ENCODE measurements around the gene SH3PXD2A. TPM values are rescaled to one million over a fixed set of nuclear protein-coding genes. Genes with fewer than 3 reads are reported as not detected.
A peak's percentile ranks its signal among the peaks of the same experiment; 100 is the strongest.
"Not testable (repeated sequence)": the region's sequence is repeated elsewhere in the genome, so short reads cannot be mapped to it uniquely, and the experiment has no call there.

SH3PXD2A gene
- total RNA-seq, 2 donors from 2014 or later, result 62.6 to 93.6 TPM

DNA sequence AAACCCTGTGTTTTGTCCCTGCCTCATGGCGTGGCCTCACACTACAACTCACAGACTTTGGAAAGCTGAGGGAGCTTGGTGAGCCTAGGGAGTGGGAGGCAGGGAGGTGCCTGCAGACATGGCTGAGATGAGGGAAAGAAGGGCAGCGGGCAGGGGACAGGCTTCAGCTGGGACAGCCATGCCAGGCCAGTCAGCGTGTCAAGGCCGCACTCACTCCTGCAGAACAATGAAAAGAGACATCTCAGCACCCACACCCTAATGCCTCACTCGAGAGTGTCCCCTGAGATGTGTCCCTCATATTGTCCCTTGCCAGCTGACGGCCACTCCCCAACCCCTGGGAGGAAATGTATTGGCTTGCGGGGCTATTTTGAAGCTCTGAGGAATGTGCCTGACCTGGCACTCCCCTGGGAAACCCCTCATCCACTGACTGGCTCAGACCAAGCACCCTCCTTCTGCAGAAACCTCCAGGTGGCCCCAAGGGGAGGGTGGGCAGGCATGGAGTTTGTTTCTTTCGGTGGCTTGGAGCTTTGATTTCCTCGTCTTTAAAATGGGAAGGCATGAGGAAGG is 31.6 kb downstream of the SH3PXD2A start:
- peak; percentile 62 for DNase-seq (ENCODE audit: low spot score)
- intact Hi-C loops (cut with DNase I), result no loop called here

DNA sequence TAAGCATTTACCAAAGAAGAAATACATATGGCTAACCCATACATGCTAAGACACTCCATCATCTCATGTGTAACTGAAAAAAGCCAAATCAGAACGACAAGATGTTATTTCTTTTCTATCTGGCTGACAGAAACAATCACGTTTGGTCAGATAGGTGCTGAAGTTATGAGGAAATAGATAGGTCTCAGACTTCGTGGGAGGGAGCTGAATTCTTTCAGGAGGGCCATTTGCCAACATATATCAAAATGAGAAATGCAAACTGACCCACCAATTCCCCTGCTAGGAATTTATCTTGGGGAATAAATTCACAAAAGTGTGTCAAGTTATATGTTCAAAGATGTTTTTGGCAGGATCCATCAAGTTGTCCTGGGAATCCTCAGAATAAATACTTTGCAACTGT is 32.6 kb downstream of the SH3PXD2A start:
- intact Hi-C loops (cut with DNase I), result no loop called here

DNA sequence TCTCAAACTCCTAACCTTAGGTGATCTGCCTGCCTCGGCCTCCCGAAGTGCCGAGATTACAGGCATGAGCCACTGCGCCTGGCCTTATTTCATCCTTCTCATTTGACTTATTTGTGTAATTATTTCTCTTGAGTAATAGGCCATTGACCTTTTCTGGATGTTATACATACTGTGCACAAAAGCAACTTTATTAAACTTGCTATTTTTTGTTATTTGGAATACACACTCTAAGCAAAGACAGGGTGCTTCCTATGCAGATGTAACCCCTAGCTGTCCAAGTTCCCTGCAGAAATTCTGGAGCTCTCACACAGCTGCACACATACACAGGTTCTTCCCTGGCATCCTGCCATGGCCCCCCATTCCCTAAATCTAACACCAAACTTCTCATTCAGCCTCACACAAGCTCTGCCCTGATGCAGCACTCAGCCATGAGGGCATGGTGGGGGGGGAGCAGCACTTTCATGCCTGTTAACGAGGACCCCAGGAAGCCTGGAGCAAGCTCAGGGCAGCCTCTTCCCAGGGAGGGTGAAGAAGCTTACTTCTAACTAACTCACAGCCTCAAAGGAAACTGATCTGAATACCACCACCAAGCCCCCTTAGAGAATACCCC is 33.2 kb downstream of the SH3PXD2A start:
- intact Hi-C loops (cut with DNase I), result no loop called here
- peak; percentile 38 for DNase-seq (ENCODE audit: low spot score)

More for the DNA sequence above, 32.6 kb downstream of the SH3PXD2A start:
- no peak for DNase-seq (ENCODE audit: low spot score)

- peak; percentile 91 for DNase-seq (ENCODE audit: low spot score)
- intact Hi-C loops (cut with DNase I), result no loop called here
Observed at GRCh38 chr10:103820101-103821062, 35.0 kb downstream of the SH3PXD2A start.

GRCh38 chr10:103819493-103819892 is 35.9 kb downstream of the SH3PXD2A start:
- intact Hi-C loops (cut with DNase I), result no loop called here
- no peak for DNase-seq (ENCODE audit: low spot score)

GRCh38 chr10:103818765-103819374 is 36.5 kb downstream of the SH3PXD2A start:
- DNase-seq (ENCODE audit: low spot score), result peak; percentile 24
- intact Hi-C loops (cut with DNase I), result no loop called here

- intact Hi-C loops (cut with DNase I), result no loop called here
- peak; percentile 14 for DNase-seq (ENCODE audit: low spot score)
Observed at GRCh38 chr10:103818105-103818504, 37.3 kb downstream of the SH3PXD2A start.

DNA sequence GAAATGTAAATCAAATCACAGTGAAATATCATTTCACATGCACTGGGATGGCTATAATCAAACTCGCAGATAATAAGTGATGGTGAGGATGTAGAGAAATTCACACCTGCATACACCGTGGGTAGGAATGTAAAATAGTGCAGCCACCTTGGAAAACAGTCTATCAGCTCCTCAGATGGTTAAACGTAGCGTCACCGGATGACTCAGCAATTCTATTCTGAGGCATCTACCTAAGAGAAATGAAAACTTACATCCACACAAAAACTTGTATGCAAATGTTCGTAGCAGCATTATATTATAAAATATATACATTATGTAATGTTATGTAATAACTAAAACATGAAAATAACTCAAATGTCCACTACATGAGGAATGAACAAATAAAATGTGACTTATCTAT is 38.9 kb downstream of the SH3PXD2A start:
- intact Hi-C loops (cut with DNase I), result no loop called here
- DNase-seq (ENCODE audit: low spot score), result no peak

DNA sequence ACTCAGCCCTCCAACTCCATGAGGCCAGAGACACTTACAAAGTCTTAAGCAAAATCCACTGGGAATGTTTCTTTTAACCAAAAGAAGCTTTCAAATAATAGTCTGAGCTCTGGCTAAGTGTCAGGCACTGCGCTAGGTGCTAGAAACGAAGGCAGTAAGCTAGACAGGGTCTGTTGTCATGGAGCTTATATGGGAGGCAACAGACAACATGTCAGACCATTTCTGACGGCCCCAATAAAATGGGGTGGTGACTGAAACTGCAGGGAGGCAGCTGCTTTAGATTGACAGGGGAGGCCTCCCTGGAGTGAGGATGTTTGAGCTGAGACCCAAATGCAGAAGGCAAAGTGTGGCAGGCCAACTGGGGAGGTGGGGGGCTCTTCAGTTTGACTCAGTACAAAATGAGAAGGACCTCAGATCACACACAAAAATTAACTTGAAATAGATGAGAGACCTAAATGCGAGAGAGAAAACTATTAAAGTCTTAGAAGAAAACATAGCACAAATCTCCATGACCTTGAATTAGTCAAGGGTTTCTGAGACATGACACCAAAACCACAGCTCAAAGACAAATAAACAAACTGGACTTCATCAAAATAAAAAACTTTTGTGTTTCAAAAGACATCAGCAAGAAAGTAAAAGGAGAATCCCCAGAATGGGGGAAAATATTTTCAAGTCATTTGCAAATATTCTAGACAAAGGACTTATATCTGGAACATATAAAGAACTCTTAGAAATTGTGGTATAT is 40.6 kb downstream of the SH3PXD2A start:
- peak; percentile 8 for DNase-seq (ENCODE audit: low spot score)
- intact Hi-C loops (cut with DNase I), result no loop called here

GRCh38 chr10:103814105-103814504 is 41.3 kb downstream of the SH3PXD2A start:
- DNase-seq (ENCODE audit: low spot score), result peak; percentile 42
- intact Hi-C loops (cut with DNase I), result no loop called here

DNA sequence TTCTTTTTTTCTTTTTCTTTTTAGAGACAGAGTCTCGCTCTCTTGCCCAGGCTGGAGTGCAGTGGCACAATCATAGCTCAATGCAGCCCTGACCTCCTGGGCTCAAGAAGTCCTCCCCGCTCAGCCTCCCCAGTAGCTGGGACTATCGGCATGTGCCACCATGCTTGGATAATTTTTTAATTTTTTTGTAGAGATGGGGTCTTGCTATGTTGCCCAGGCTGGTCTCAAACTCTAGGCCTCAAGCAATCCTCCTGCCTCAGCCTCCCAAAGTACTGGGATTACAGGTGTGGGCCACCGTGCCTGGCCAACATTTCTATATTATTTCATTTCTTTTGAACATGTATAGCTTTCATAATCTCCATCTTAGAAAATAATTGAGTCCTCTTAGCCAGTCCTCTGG is 42.1 kb downstream of the SH3PXD2A start:
- DNase-seq (ENCODE audit: low spot score), result peak; percentile 13
- intact Hi-C loops (cut with DNase I), result not testable (repeated sequence)

DNA sequence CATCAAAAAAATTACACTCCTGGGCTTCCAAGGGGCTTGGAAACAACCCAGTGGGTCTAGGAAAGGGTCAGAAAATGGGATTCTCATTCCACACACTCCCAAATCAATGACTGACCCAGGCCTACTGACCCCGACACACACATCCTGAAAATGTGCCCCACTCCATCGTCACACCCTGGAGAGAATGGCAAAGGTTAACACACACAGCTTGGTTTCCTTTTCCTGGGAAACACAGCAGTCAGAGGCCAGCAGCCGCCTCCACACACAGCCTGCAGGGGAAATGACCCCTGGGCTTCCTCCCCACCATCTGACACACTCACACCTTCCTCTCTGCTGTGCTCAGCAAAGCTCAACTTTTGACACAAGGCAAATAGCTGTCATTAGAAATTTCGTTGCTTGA is 42.9 kb downstream of the SH3PXD2A start:
- peak; percentile 81 for DNase-seq (ENCODE audit: low spot score)
- intact Hi-C loops (cut with DNase I), result no loop called here

GRCh38 chr10:103812004-103812403 is 43.4 kb downstream of the SH3PXD2A start:
- DNase-seq (ENCODE audit: low spot score), result peak; percentile 50
- intact Hi-C loops (cut with DNase I), result no loop called here

- no peak for DNase-seq (ENCODE audit: low spot score)
- intact Hi-C loops (cut with DNase I), result no loop called here
Observed at GRCh38 chr10:103811463-103811862, 43.9 kb downstream of the SH3PXD2A start.

- DNase-seq (ENCODE audit: low spot score), result no peak
Observed at GRCh38 chr10:103808780-103809179, 46.6 kb downstream of the SH3PXD2A start.

GRCh38 chr10:103807996-103808395 is 47.4 kb downstream of the SH3PXD2A start:
- peak; percentile 50 for DNase-seq (ENCODE audit: low spot score)
- intact Hi-C loops (cut with DNase I), result no loop called here

More at GRCh38 chr10:103808780-103809179, 46.6 kb downstream of the SH3PXD2A start:
- intact Hi-C loops (cut with DNase I), result no loop called here

DNA sequence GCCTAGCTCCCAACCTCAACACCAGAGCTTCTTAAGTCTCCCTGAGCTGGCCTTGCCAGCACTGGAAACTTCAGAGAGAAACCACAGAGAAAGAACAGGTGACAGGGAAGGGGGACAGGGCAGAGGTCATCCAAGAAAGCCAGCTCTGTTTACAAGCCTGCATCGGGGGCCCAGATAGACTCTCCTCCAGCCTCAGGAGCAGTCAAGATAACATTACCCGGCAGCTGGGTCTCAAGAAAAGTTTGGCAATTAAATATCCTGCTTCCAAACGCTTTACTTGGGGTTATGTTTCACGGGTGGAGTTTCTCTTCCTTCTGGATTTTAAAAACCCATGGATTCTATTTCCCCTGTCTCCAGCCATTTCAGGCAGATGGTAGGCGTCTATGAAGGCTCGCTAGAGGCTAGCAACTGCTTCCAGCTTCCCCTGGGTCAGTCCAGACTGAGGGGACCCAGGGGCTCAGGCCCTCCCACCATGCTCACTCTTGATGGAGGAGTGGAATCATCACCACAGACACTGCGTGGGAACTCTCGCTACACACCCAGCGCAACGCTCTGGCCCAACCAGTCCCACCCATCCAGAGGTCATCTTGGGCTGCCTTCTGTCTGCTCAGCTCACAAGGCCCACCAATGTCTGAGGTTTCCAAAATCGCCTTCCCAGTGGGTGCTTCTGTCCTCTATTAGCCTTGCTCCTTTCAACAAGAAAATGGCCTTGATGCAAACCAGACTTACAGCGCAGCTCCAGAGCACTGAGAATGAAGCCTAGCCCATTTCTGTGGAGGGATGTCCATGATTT is 48.8 kb downstream of the SH3PXD2A start:
- peak; percentile 29 for DNase-seq (ENCODE audit: low spot score)
- intact Hi-C loops (cut with DNase I), result no loop called here

DNA sequence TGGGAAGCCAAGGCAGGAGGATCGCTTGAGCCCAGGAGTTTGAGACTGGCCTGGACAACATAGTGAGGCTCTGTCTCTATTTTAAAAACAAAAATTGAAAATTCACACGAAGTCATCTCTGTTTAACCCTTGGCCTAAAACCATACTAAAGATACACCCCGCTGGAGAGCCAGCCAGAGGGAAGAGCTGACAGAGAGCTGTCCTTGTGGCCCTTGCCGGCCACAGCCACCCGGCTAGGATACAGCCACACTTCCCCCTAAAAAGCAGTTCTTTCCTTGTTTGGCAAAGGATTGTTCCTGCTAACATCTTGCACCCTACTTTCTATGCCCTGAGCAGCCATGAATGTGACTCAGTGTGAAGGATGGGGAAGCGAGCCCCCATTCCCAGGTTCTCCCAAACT is 49.6 kb downstream of the SH3PXD2A start:
- no peak for DNase-seq (ENCODE audit: low spot score)
- intact Hi-C loops (cut with DNase I), result no loop called here
